Measurements from ENCODE around the gene BAZ1B.
A peak's percentile ranks its signal among the peaks of the same experiment; 100 is the strongest.
"Not testable (repeated sequence)": the region's sequence is repeated elsewhere in the genome, so short reads cannot be mapped to it uniquely, and the experiment has no call there.

The BAZ1B gene

DNA sequence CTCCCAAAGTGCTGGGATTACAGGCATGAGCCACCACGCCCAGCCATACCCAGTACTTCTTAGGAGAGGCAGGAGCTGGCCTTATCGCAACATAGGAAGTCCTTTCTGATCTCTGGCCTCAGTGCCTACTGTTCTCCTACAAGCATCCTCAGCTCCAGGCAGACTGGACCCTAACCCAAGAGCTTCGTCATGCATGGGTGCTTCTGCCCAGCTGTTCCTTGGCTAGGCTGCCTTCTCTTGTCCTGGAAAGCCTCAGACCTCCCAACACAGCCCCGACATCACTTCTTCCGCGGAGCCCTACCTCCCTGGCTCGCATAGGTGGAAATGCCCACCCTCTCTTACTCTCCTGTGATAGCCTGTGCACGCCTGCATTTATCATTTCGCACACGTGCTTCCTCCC, 19.6 kb upstream of the BAZ1B start:
- DNase-seq = no peak

DNA sequence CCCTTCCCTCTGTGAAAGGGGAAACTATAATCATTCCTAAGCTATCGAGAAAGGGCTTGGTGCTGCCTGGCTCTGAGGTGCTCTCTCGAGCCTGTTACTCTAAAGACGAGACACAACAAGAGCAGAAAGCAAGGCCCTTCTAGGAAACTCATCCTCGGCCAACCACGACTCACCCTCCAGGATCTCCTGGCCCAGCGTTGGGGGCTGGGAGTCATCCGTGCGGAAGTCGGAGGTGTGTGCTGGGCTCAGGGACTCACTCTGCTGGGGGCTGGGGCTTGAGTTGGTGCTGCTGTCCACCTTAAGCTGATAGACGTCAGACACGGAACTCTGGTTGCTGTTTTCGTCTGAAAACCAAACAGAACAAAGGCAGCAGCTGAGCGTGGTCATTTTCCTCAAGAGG, 17.6 kb upstream of the BAZ1B start:
- DNase-seq = no peak

DNA sequence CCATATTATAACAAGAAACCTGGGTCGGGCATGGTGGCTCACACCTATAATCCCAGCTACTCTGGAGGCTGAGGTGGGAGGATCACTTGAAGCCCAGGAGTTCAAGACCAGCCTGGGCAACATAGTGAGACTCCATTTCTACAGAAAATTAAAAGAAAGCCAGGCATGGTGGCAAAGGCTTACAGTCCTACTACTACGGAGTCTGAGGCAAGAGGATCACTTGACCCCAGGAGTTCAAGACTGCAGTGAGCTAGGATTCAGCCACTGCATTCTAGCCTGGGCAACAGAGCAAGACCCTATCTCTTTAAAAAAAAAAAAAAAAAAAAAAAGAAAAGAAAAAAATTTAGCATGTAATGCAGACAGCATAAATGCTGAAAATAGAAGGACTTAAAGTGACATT, 16.4 kb upstream of the BAZ1B start:
- not testable (repeated sequence) for DNase-seq

DNA sequence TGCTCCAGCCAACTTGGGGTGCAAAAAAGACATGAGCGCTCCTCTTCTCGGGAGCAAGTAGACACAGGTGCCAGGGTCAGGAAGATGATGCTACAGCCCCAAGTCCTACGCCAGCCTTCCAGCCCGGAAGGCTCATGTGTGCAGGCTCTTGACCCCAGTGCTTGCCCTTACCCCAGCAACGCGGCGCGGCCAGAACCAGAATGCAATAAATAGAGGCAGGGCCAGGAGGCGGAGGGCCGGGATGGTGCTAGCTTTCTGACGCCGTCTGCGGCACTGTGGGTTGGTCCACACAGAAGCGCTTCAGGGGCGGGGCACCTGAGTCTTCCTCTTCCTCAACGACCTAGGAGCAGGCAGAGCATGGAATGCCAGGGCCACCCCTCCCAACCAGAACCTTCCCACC, 15.0 kb upstream of the BAZ1B start:
- DNase-seq = no peak

DNA sequence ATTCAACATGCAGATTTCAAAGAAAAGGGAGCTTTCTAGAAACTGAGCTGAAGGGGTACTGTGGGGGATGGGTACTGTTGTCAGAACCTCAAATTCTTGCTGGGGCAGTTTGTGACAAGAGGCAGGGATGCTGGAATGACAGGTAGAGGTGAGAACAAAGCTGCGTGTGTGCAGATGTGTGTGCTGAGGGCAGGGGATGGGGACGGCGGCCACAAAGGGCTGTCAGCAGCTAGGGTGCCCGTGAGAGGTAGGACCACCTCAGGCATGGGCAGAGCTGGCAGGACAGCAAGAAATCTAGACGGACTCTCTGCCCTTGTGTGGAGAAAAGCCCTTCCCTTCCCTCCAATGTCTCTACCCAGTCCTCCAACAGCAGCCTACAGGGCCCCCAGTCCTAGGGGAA, 14.4 kb upstream of the BAZ1B start:
- no peak for DNase-seq

DNA sequence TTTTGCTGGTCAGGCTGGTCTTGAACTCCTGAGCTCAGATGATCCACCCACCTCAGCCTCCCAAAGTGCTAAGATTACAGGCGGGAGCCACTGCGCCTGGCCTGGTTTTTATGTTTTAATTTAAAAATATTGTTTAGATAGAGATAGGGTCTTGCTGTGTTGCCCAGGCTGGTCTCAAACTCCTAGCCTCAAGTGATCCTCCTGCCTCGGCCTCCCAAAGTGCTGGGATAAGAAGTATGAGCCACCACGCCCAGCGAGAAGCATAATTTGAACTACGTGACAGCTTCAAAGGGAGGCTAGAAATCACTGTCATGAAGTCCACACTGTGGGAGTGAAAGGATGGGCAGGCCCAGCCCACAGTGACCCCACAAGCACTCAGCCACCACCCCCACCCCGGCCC, 13.8 kb upstream of the BAZ1B start:
- DNase-seq = not testable (repeated sequence)

DNA sequence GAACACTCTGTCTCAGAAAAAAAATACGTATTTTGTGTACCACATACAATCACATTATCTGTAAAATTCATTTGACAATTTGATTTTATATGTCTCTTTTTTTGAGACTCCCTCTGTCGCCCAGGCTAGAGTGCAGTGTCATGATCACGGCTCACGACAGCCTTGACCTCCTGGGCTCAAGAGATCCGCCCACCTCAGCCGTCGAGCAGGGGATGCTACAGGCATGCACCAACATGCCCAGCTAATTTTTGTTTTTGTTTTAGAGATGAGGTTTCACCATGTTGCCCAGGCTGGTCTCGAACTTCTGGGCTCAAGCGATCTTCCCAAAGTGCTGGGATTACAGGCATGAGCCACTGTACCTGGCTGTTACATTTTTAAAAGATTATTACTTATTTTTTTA, 11.6 kb upstream of the BAZ1B start:
- no peak for DNase-seq

DNA sequence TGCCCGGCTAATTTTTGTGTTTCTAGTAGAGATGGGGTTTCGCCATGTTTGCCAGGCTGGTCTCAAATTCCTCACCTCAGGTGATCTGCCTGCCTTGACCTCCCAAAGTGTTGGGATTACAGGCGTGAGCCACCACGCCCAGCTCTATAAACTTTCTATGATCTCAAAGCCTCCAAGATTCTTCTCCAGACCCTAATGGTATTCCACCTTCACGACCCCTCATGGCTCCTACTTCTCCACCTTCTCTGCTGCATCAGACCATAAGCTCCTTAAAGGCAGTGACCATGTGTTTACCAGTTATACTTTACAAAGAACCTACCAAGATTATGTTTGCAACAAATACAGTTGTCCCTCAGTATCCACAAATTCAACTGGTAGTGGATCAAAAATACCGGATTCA, 10.1 kb upstream of the BAZ1B start:
- no peak for DNase-seq

DNA sequence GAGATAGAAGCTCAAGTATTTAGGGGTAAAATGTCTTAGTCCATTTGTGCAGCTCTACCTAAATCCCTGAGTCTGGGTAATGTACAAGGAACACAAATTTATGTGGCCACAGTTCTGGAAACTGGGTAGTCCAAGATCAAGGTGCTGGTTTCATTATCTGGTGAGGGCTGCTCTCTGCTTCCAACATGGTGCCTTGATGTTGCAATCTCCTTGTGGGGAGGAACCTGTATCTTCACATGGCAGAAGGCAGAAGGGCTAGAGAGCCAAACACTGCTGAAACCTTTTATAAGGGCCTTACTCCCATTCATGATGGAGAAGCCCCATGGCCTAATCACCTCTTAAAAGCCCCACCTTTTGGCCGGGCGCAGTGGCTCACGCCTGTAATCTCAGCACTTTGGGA, 8.7 kb upstream of the BAZ1B start:
- no peak for DNase-seq

DNA sequence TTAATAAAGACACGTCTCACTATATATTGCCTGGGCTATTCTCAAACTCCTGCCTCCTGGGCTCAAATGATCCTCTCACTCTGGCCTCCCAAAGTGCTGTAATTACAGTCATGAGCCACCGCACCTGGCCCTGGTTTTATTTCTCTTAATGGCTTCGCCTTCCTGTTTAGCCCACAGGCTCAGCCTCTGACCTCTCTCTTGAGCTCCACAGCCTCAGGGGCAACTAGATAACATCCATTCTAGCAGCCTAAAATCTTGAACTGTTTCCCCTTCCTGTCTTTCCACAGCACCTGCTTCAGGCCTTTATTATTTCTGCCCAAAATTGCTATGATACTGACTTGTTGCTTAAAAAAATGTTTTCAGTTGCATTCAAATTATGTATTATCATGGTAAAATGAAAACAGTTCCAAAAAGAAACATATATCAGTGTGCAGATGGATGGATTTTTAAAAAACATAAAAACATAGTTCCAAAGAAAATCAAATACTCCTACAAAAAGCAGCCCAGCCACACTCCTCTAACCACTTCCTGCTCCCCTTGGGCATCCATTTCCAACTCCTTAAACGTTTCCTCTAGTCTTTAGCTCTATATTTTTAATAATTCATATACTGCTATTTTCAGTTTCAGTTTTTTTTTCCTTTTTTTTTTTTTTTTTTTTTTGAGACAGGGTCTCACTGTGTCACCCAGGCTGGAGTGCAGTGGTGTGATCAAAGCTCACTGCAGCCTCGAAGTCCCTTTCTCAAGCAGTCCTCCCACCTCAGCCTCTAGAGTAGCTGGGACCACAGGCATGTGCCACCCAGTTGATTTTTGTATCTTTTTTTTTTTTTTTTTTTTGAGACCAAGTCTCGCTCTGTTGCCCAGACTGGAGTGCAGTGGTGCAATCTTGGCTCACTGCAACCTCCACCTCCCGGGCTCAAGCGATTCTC, 5.1 kb upstream of the BAZ1B start:
- DNase-seq = no peak

DNA sequence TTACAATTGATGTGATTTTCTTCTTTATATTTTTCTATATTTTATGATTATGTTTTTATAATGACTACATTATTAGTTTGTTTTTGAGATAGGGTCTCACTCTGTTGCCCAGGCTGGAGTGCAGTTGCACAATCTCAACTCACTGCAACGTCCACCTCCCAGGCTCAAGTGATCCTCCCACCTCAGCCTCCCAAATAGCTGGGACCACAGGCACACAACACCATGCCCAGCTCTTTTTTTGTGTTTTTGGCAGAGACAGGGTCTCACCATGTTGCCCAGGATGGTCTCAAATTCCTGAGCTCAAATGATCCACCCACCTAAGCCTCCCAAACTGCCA, 4.0 kb upstream of the BAZ1B start:
- DNase-seq = not testable (repeated sequence)

DNA sequence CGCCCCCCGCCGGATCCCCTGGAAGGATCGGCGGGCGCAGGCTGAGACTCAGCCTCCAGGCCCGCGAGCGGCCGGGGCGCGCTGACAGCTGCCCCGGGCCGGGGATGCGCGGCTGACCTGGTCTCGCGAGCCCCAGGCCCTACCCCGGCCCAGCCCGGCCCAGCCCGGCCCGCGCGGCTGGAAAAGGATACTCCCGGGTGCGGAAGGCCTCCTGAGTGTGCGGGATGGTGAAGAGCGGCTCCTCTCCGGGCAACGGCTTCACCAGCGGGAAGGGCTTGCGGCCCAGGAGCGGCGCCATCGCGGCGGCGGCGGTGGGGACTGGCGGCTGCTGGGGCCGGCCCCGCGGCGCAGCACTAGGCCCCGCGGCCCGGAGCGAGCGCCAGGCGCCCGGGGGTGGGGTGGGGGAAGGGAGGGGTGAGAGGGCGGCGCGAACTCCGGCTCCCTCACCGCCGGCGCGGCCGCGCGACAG, 423 bp downstream of the BAZ1B start:
- no peak for DNase-seq

DNA sequence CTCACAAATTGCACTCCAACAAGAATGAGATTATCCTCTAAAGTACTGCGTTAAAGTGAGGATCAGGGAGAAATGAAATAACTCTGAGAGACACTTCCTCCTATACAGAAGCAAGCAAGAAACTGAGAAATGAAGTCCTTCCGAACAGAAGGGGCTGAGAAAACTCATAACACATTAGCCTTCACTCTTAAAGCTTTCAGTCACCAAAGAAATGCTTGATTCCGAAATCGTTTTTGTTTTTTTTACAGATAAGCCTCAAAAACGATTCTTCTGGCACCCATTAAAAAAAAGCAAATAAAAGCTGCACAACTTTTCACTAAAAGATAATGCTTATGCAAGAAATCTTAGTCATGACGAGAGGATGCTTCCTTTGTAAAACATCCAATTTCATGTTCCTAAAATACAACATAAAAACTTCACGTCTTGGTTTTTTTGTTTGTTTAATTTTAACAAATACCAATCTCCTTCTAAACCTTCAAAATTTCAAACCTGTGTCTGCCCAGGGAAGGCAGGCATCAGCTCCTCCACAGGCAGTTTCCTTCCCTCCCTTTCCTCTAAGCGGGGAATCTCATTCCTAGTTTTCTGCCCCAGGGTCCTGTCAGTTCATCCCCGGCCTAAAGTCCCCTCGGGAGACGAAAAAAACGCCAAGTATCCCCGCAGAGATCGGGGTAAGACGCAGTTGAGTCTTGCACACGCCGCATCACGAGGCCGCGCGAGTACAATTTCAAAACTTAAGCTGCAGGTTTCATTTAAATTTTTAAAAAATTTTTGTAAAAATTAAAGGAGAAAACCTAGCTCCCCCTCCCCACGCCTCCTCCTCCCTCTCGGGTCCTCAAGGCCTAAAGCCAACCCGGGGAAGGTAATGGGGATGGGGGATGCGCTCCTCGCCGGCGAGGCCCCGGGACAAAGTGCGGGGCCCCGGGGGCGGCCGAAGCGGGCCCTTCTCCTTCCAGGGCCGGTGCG, 1.1 kb downstream of the BAZ1B start:
- peak; percentile 19 for DNase-seq

DNA sequence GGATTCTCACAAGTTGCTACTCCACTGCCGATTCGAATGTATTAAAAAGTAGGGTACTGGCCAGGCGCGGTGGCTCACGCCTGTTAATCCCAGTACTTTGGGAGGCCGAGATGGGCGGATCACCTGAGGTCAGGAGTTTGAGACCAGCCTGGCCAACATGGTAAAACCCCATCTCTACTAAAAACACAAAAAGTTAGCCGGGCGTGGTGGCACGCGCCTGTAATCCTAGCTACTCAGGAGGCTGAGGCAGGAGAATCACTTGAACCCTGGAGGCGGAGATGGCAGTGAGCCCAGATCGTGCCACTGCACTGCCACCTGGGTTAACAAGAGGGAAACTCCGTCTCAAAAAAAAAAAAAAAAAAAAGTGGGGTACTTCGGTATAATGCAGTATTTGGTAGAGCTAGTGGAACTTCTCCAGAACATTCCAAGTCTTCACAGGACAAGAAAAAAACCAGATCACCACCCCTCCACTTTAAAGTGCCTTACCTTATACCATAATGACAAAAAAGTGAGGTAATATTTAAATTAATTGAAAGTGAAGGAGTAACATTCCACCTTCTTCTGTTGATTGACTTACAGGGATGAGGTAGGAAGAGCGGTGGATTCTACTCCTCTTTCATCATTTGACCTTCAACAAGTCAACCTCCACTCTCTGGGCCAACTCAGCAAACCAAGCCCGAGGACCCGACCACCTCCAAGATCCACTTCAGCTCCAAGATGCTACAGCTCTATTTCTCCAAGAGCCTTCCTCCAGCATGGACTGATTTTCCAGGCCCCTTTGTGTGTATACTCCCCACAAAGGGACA, 2.0 kb downstream of the BAZ1B start:
- DNase-seq = peak in 1 of 2 donors; percentile 1

DNA sequence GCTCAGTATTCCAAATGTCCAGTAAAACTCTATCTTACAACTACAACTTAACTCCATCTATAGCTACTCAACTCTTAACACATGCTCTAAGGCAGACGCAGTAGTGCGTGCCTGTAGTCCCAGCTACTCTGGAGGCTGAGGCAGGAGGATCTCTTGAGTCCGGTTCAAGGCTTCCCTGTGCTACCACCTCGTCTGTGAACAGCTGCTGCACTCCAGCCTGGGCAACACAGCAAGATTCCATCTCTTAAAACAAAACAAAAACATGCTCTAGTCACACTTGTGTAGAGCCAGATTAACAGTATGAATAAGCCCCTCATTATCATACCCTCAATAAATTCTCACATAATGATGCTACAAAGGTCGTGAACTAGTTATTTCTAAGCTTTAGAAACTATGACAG, 3.6 kb downstream of the BAZ1B start:
- DNase-seq = no peak

DNA sequence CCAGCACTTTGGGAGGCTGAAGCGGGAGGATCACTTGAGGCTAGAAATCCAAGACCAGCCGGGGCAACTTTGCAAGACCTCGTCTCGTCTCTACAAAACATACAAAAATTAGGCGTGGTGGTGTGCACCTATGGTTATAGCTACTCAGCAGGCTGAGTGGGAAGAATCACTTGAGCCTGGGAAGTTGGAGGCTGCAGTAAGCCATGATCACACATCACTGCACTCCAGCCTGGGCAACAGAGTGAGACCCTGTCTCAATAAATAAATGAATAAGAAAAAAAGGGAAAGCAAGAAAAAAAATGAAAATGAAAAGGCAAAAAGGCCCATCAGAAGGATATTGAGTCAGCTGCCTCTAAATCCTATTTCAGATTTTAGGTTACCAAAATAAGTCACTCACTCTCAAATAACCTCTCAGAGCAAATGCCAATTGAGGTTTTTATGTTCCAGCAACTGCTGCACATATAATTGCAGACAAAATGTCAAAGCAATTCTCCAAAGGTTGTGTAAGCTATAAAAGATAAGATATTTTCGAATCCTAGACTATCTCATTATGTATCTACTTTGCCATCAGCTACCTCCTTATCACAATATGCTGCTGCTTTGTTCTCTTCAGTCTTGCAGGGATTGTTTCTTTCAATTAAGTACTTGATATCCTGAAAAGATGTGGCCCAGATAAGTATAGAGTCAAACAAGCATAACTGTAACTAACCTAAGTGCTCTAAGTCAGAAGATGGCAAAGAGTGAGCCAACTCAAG, 4.7 kb downstream of the BAZ1B start:
- no peak for DNase-seq

DNA sequence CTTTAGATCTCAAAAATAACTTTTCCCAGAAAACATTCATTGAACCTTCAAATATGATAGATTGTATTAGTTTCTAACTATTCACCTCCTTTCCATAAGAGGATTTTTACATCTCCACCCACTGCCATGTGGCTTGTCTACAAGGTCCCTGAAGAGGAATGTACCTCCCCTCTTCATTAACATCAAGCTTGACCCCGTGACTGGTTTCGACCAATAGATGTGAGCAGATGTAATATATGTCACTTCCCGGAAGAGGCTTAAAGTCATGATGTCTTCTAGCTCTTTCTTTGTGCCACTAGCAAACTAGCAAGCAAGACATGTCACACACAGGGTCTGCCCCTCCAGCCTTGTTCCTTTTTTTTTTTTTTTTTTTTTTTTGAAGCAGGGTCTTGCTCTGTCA, 6.9 kb downstream of the BAZ1B start:
- DNase-seq = no peak

DNA sequence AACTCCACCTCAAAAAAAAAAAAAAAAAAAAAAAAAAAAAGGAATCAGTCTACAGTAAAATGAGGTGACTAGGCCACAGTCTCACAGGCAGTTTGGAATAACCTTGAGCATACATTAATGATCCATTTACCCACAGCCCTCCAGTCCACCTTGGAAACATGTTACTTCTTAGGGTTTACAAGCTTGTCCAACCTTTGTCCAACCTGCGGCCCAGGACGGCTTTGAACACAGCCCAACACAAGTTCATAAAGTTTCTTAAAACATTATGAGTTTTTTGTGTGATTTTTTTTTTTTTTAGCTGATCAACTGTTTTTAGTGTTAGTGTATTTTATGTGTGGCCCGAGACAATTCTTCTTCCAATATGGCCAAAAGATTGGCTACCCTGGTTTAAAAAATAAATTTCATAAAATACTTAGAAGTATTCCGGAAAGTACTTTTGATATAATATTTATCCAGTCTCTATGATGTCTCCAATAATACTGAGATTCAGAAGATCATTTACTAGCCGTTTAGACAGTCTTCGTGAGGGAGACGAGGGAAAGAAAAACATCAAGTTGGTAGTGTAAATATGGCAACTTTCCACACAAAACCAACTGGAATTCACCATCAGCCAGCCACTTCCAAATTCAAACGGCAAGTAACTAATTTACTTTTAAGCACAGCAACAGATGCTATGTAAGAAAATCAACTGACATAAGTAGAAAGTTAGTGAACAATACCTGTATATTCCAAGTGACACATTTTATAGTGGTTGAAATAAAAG, 9.9 kb downstream of the BAZ1B start:
- DNase-seq = no peak

DNA sequence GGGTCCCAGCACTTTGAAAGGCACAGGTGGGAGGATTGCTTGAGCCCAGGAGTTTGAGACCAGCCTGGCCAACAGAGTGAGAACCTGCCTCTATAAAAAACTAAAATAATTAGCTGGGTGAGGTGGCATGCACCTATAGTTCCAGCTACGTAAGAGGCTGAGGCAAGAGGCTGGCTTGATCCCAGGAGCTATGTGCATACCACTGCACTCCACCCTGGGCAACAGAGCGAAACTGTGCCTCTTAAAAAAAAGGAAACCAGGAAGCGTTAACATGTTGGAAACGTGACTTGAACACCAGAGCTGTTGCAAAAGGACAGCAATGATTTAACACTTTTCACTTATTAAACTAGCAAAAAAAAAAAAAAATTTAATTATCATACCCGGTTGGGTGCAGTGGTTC, 12.6 kb downstream of the BAZ1B start:
- DNase-seq = no peak

DNA sequence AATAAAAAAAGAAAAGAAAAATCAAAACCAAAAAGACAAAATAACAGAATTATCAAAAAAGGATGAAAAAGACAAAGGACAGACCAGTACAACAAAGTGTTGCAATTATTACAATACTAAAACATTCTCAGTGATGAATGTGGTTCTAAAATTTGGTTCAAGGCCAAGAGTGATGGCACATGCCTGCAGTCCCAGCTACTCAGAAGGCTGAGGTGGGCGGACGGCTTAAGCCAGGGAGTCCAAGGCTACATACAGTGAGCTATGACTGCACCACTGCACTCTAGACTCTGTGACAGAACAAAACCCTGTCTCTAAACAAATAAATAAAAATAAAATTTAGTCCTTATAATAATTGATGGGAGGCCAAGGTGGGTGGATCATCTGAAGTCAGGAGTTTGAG, 14.5 kb downstream of the BAZ1B start:
- DNase-seq = no peak

DNA sequence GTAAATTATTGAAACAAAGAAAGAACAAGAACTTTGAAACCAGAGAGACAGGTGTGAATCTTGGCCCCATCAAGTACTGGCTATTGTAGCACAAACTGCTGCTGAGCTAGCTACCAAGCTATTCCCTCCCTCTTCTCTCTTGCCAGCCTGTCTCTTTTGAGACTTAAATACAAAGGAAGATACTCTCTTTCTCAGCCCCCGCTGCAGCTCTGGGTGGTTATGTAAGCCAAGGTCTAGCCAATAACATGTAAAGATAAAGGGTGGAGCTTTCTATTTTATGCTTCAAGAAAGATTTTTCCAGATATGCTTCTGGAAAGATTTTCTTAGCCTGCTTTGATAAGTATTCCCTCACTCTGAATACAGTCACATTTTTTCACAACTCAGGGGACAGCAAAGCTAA, 17.2 kb downstream of the BAZ1B start:
- no peak for DNase-seq

Measured in inflammatory macrophage treated with lipopolysaccharide for 1 hour (primary cell).